ENCODE data around the gene TES.

Gene TES

GRCh38 chr7:116193329-116194087, 16.8 kb upstream of the TES start:
- DNase-seq (ENCODE audit: low read depth, low spot score): no peak

- DNase-seq (ENCODE audit: low read depth, low spot score): no peak
Observed at GRCh38 chr7:116194115-116194514, 16.2 kb upstream of the TES start.

- no peak for DNase-seq (ENCODE audit: low read depth, low spot score)
Observed at GRCh38 chr7:116195451-116195850, 14.9 kb upstream of the TES start.

- DNase-seq (ENCODE audit: low read depth, low spot score): no peak
Observed at GRCh38 chr7:116196947-116197346, 13.4 kb upstream of the TES start.

- DNase-seq (ENCODE audit: low read depth, low spot score): no peak
Observed at GRCh38 chr7:116197360-116197759, 13.0 kb upstream of the TES start.

GRCh38 chr7:116198748-116199410, 11.5 kb upstream of the TES start:
- no peak for DNase-seq (ENCODE audit: low read depth, low spot score)

- DNase-seq (ENCODE audit: low read depth, low spot score): no peak
Observed at GRCh38 chr7:116200963-116201362, 9.4 kb upstream of the TES start.

GRCh38 chr7:116206141-116206540, 4.2 kb upstream of the TES start:
- no peak for DNase-seq (ENCODE audit: low read depth, low spot score)

GRCh38 chr7:116208919-116209318, 1.4 kb upstream of the TES start:
- DNase-seq (ENCODE audit: low read depth, low spot score): no peak

- no peak for DNase-seq (ENCODE audit: low read depth, low spot score)
Observed at GRCh38 chr7:116209561-116210070, 723 bp upstream of the TES start.

- DNase-seq (ENCODE audit: low read depth, low spot score): no peak
Observed at GRCh38 chr7:116211006-116211912, 920 bp downstream of the TES start.

GRCh38 chr7:116211913-116212596, 1.7 kb downstream of the TES start:
- DNase-seq (ENCODE audit: low read depth, low spot score): no peak

GRCh38 chr7:116212869-116213268, 2.5 kb downstream of the TES start:
- DNase-seq (ENCODE audit: low read depth, low spot score): no peak

GRCh38 chr7:116213361-116214130, 3.2 kb downstream of the TES start:
- no peak for DNase-seq (ENCODE audit: low read depth, low spot score)

- no peak for DNase-seq (ENCODE audit: low read depth, low spot score)
Observed at GRCh38 chr7:116214921-116215320, 4.6 kb downstream of the TES start.

- no peak for DNase-seq (ENCODE audit: low read depth, low spot score)
Observed at GRCh38 chr7:116215551-116215950, 5.2 kb downstream of the TES start.

GRCh38 chr7:116216956-116217571, 6.7 kb downstream of the TES start:
- DNase-seq (ENCODE audit: low read depth, low spot score): no peak

- DNase-seq (ENCODE audit: low read depth, low spot score): no peak
Observed at GRCh38 chr7:116218051-116218645, 7.8 kb downstream of the TES start.

- DNase-seq (ENCODE audit: low read depth, low spot score): no peak
Observed at GRCh38 chr7:116218747-116219146, 8.4 kb downstream of the TES start.

GRCh38 chr7:116219288-116219687, 8.9 kb downstream of the TES start:
- DNase-seq (ENCODE audit: low read depth, low spot score): no peak
